NCI-H345 (cell line): ENCODE data around the gene C2orf42.
"Not testable (repeated sequence)": the region's sequence is repeated elsewhere in the genome, so short reads cannot be mapped to it uniquely, and the experiment has no call there.

ENCODE experiments used
- DNase-seq: peaks from one replicate; lab custom pipeline; 2025; lab: John Stamatoyannopoulos, UW

Gene C2orf42

DNA sequence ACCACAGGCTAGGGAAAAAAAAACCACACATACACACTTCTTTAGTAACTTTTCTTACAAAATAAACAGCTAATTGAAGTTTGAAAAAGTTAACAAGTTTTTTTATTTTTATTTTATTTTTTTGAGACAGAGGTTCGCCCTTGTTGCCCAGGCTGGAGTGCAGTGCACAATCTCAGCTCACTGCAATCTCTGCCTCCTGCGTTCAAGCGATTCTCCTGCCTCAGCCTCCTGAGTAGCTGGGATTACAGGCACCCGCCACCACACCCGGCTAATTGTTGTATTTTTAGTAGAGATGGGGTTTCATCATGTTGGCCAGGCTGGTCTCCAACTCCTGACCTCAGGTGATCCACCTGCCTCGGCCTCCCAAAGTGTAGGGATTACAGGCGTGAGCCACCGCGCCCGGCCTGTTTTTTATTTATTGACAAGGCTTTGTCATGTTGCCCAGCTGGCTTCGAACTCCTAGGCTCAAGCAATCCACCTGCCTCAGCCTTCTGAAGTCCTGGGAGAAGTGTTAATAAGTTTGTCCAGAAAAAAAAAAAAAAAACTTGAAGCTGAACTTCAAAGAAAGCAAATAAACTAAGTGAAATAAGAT is 21.1 kb downstream of the C2orf42 start:
- not testable (repeated sequence) for DNase-seq

DNA sequence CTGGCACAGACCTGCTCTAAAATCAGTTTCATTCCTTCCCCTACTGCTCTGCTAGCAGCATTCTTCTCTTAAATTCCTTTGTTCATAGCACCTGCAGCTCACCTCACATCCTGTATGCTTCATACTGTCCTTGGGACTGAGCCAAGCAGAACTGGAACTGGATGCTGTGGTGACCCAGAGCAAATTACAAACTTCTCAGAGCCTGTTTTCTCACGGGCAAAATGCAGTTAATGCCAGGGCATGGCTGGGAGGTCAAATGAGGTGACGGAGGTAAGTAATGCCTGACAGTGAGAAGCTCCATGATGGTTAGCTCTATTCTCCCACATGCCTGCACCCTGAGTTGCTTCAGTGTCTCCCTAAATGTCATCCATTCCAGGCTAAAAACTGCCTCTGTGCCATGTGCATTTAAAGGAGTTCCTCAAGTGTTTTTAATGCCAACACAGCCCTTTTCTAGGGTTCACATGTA is 29.7 kb downstream of the C2orf42 start:
- no peak for DNase-seq

- no peak for DNase-seq
Observed at GRCh38 chr2:70160545-70160944, 30.3 kb downstream of the C2orf42 start.

DNA sequence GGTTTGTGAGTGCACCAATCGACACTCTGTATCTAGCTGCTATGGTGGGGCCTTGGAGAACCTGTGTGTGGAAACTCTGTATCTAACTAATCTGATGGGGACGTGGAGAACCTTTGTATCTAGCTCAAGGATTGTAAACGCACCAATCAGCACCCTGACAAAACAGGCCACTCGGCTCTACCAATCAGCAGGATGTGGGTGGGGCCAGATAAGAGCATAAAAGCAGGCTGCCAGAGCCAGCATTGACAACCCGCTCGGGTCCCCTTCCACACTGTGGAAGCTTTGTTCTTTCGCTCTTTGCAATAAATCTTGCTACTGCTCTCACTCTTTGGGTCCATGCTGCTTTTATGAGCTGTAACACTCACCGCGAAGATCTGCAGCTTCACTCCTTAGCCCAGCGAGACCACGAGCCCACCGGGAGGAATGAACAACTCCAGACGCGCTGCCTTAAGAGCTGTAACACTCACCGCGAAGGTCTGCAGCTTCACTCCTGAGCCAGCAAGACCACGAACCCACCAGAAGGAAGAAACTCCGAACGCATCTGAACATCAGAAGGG is 41.6 kb downstream of the C2orf42 start:
- not testable (repeated sequence) for DNase-seq

GRCh38 chr2:70148211-70148760 is 42.5 kb downstream of the C2orf42 start:
- DNase-seq = not testable (repeated sequence)

GRCh38 chr2:70145851-70146739 is 44.7 kb downstream of the C2orf42 start:
- no peak for DNase-seq

DNA sequence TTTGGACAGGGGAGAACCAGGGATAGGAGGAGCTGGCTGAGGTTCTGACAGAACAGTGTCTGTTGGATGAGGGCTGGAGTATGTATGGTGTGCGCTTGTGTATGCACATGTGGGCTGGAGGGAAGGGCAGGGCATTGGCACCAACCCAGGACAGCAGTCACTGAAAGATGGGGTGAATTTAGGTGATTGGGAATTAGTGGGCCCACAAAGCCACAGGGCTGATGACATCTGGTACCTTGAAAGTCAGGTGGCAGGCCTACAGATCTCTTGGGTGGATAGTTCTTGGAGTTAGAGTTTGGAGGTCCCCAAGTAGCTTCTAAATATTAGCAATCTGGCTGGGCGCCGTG is 45.7 kb downstream of the C2orf42 start:
- no peak for DNase-seq

DNA sequence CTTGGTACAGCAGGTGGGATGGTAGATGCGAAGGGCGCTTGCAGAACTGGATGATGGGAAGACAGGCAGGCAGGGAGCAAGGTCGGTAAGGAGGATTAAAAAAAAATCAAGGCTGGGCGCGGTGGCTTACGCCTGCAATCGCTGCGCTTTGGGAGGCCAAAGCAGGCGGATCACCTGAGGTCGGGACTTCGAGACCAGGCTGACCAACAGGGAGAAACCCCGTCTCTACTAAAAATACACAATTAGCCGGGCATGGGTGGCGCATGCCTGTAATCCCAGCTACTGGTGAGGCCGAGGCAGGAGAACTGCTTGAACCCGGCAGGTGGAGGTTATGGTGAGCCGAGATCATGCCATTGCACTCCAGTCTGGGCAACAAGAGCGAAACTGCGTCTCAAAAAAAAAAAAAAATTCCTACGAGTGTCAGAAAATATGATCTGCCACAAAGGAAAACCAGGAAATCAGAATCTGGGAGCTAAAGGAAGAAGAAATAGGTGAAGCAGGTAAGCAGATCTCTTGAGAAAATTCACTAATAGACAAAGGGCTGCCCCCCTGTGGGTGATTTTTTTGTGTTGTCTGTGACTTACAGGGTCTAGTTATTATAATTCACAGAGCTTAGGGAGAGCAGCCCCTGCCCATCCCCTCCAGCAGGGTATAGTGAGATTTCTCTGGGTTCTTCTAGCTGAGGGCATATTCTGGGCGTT is 46.2 kb downstream of the C2orf42 start:
- DNase-seq = no peak

DNA sequence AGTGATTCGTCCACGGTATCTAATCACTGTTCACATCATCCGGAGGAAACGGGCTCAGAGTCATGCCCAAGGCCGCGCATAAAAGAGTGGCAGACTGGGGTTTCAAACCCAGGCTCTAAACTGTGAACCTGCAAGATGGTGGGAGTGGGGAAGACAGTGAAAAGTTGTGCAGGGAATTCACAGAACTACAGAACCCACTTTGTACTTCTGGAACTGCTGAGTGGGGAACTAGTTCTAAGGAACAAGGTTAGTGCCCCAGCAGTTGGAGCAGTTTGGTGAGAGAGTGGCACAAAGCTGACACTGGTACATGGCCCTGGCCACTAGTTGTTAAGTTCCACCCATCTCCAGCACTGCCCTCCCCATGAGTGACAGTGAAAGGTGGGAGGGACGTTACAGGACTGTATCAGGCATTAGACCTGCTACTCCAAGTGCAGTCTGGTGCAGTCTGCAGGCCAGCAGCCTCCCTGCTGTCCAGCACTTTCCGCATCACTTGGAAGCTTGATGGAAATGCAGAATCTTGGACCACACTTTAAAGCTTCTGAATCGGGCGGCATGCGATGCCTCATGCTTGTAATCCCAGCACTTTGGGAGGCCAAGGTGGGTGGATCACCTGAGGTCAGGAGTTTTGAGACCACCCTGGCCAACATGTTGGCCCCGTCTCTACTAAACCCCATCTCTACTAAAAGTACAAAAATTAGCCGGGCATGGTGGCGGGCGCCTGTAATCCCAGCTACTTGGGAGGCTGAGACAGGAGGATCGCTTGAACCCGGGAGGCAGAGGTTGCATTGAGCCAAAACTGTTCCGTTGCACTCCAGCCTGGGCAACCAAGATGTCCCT is 47.3 kb downstream of the C2orf42 start:
- peak; percentile 39 for DNase-seq

DNA sequence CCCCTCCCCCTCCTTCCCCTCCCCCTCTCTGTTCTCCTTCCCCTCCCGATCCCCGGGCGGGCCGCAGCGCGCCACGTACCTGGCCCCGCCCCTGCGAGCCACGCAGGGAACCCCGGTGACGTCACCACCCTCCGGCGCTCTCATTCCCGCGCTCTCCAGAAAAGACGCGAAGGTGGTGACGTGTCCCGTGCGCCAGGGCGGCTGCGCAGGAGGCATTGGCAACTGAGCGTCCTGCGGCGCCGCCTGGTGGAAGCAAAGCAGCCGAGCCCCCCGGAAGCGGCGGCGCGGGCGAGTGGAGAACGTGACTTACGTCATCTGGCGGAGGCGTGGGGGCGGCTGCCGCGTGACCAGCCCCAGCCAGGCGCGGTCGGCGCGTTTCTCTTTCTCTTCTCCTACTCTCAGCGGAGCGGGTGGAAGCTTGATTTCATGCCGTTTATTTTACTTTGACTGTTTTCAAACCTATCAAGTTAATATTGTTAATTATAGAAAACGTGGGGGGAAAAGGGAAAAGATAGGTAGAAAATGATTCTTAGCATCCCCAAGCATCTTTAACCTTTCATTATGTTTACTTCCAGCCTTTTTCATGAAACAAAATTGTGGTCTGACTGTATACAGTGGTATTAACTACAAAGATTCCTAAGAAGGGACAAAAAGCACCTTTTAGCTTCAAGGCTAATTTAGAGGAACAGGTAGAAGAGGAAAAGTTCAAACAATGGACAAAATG is 48.1 kb downstream of the C2orf42 start:
- DNase-seq = peak; percentile 100

DNA sequence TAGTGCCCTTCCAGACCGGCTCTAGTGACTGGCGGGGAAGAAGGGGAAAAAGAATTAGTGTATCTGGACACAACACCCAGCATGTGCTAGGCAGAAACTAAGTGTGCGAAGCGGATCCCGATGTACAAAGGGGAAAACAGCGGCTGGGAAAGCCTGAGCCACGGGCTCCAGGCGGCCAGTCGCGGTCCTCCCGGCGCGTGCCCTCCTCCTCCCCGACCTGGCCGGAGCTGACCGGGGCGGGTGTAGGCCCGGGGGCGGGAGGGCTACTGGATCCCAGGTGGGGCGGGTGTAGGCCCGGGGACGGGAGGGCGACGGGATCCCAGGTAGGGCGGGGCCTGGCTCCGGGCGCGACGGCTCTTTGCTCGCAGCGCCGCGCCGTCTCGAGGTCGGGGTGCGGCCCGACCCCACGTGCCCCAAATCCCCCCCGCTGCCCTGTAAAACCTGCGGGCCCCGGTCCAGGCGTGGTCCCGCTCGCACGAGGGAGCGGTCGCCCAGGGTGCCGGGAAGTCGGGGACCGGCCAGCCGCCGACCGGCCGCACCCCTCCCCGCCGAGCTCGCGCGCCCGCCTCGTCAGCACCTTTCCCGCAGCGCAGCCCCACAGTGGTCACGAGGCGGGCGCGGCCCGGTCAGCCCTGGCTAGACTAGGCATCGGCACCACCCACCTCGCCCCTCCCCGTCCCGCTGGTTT is 48.8 kb downstream of the C2orf42 start:
- peak; percentile 73 for DNase-seq

DNA sequence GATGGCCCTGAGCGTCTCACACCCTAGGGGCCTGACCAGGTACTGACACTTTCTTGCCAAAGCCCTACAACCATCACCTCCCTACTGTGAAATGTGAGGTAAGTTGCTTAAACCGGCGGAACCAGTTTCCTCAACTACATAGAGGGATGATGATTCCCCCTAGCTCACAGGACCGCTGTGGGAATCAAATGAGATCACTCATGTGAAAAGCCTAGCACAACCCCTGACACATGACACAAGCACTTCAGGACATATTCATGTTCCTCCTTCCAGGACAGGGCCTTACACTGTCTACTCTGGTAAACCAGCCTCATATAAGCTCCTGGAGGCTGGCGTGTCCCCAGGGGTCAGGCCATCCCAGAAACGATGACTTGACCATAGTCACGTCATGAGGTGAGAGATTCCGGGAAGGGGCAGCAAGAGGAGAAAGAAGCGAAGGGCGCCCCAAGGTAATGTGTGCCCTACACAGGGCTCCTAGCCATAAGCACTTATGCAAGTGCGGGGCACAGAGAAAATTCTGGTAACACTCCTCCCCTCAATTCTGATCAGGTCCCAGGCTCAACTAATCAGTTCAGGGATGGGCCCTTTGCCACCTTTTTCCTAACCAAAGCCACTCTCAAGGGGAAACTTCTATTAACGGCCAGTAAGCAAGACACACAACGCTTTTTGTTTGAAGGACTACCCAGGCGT is 49.5 kb downstream of the C2orf42 start:
- peak; percentile 95 for DNase-seq

DNA sequence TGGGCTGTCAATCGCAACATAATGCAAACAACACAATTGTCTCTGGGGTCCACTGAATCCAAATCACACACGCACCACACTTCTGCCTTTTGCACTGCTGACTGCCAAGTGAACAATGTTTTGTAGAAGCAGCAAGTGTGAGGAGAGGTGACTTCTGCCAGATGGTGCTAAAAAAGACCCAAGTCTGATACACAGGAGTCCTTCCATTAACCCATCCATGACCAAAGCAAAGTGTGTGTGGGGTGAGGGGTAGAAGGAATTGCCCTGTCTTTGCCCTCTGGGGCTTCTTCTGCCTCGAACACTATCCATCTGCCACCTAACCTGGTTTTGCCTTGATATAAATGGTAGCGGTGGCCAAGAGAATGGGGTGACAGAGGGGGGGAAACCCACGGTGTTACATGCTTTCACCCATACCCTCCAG is 50.0 kb downstream of the C2orf42 start:
- DNase-seq = no peak

DNA sequence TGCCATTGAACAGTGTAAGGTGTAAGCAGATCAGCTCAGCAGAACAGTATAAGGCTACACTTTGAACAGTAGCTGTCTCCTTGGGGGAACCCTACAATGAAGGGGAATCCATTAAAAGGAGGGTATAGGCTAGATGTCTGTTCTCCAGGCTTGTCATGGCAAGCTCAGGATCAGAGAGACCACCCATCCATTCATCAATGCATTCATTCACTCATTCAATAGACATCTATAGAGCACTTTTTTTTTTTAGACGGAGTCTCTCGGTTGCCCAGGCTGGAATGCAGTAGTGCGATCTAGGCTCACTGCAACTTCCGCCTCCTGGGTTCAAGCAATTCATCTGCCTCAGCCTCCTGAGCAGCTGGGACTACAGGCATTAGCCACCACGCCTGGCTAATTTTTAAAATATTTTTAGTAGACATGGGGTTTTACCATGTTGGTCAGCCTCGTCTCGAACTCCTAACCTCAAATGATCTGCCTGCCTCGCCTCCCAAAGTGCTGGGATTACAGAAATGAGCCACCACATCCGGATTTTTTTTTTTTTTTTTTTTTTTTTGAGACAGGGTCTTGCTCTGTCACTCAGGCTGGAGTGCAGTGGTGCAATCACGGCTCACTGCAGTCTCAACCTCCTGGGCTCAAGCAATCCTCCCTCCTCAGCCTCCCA is 56.4 kb downstream of the C2orf42 start:
- not testable (repeated sequence) for DNase-seq

- DNase-seq = no peak
Observed at GRCh38 chr2:70133491-70134322, 57.1 kb downstream of the C2orf42 start.

- DNase-seq = no peak
Observed at GRCh38 chr2:70133127-70133452, 57.7 kb downstream of the C2orf42 start.

- DNase-seq = peak; percentile 74
Observed at GRCh38 chr2:70132244-70133126, 58.3 kb downstream of the C2orf42 start.
